GM19240 (cell line): Measurements from ENCODE around the gene HMGXB3.
"Not testable (repeated sequence)": the region's sequence is repeated elsewhere in the genome, so short reads cannot be mapped to it uniquely, and the experiment has no call there.

ENCODE experiments used
- DNase-seq: peaks from one replicate; pipeline ENCODE4 v3.0.0; 2011; ENCODE audit warnings: low spot score; ENCODE audit not compliant: insufficient read length

HMGXB3 gene

GRCh38 chr5:150017226-150018005, 16.9 kb downstream of the HMGXB3 start:
- DNase-seq, result no peak

- DNase-seq, result no peak
Observed at GRCh38 chr5:150020249-150020648, 19.7 kb downstream of the HMGXB3 start.

DNA sequence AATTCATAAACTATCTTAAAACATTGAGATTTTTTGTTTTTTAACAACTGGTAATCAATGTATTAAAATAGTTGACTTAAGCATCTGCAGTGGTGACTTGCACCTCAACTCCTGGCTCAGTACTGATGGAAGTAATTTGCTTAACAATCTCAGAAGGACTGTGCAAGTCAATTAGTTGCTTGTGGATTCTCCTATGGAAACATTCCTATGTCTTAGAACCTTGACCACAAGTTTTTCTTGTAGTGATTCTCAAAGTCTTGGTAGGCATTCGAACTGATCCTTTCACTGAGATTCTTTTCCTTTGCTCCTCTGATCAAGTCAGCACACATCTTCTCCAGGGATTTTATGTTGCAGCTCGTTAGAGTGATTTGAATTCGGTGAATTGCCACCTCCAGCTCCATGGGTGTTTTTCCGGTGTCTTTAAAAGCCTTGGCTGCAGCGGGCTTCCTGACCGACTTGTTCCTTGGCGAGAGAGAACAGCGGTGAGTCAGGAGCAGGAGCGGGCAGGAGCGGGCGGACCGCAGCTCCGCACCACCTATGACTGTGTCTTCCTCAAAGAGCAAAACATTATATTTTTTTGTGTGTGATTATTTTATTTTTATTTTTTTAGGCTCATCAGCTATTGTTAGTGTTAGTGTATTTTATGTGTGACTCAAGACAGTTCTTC, 21.1 kb downstream of the HMGXB3 start:
- no peak for DNase-seq

DNA sequence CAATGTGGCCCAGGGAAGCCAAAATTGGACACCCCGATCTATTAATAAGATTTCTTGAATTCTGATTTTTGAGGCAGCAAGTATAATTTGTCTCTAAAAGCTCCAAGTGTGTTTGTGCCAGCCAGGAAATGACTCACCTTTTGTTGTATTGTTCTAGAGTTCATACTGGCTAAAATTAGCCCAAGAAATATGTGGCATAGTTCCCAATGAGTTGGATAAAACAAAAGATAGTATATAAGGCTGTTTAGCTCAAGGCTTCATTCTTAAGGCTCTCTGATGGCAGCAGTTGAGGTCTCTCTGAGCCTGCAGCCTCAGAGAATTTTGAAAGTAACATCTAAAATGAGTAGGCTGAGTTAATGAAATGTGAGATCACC, 21.6 kb downstream of the HMGXB3 start:
- no peak for DNase-seq

DNA sequence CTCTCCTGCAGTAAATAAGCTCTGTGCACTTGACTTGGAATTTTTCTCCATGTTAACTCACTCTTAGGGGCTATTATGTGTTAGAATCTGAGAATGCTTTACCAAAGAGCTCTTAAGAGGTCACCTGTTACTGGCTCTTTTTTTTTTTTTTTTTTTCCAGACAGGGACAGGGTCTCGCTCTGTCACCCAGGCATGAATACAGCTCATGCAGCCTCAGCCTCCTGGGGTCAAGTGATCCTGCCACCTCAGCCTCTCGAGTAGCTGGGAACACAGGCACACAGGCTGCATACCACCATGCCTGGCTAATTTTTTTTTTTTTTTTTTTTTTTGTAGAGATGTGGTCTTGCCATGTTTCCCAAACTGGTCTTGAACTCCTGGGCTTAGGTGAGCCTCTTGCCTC, 22.1 kb downstream of the HMGXB3 start:
- no peak for DNase-seq

- no peak for DNase-seq
Observed at GRCh38 chr5:150023136-150023535, 22.6 kb downstream of the HMGXB3 start.

DNA sequence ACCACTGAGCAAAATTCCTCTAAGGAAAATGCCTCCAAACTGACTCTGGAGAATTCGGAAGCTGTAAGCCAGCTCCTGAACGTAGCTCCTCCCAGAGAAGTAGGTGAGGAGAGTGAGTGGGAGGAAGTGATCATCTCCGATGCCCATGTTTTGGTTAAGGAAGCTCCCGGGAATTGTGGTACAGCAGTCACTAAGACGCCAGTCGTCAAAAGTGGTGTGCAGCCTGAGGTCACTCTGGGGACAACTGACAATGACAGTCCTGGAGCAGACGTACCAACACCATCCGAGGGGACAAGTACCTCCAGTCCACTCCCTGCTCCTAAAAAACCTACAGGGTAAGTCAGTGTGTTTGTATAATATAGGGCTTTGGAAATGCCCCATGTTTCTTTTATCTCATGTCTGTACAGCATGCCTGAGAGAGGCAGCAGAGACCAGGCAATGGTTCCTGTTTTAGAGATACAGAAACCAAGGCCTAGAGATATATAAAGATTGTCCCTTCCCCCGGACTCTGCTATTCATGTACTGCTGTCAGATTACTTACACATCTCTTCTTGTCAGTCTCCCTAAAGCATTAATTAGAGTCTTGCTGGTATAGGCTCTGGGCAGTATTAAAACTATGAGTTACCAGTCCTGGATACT, 23.9 kb downstream of the HMGXB3 start:
- no peak for DNase-seq

GRCh38 chr5:150026682-150027172, 26.2 kb downstream of the HMGXB3 start:
- no peak for DNase-seq

DNA sequence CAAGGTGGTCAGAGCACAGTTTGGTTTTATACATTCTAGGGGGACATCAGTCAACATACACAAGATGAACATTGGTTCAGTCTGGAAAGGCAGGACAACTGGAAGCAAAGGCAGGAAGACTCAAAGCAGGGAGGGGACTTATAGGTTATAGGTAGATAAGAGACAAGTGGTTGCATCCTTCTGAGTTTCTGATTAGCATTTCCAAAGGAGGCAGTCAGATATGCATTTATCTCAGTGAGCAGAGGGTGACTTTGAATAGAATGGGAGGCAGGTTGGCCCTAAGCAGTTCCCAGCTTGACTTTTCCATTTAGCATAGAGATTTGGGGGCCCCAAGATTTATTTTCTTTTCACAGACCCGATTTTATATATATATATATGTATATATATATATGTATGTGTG, 27.5 kb downstream of the HMGXB3 start:
- DNase-seq, result not testable (repeated sequence)

DNA sequence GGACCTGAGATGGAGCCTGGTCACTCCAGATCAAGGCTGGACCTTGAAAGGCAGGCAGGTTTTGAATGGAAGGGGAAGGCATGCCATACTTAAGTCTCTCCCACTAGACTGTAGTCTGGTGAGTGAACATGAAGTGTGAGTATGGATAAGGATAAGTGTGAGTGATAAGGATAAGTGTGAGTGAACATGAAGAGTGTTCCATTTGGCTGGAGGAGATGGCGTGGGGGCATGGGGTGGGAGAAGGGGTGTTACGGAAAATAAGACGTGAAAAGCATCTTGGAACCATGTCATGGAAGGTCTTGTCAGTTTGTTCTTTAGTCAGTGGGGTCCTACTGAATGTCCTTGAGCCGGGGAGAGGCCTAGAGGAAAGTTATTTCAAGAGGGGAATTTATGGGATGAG, 32.8 kb downstream of the HMGXB3 start:
- DNase-seq, result no peak

DNA sequence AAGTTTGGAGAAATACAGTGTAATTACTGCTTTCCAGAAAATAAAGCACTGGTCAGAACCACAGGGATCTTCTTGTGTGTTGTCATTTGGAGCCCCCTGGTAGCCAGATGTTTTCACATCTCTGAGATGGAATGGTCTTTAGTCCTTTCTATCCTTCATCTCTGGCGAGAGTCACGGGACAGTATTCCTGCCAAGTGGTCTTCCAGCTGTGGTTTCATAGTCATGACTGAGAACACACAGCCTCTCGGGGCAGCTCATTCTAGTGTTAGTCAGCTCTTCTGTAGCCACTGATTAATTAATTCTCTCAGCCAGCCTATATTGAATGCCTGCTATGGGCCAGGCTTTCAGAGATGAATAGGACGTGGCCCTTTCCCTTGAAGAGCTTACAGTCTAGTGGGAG, 34.1 kb downstream of the HMGXB3 start:
- DNase-seq, result no peak

DNA sequence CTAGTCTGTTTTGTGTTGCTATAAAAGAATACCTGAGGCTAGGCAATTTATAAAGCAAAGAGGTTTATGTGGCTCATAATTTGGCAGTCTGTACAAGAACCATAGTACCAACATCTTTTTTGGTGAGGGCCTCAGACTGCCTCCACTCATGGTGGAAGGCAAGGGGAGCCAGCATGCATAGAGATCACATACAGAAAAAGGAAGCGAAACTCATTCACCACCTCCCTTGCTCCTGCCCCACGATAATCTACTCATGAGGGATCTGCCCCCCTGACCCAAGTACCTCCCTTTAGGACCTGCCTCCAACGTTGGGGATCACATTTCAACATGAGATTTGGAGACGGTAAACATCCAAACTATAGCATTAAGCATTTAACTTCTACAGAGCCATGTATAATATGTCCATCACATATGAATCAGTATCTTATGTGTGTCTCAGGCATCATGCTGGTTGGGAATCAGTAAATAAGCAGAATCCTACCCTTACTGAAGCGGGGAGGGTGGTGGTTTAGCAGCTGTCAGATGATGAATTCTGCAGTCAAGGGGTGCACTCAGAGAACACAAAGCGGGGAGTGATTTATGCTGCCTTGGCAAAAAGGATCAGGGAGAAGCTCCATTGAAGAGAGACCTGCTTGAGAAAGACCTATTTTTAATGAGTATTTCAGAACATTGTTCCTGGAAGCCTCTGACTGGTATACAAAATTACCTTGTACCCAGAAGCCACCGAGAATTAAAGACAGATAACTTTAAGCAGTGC, 34.8 kb downstream of the HMGXB3 start:
- peak; percentile 21 for DNase-seq

- DNase-seq, result no peak
Observed at GRCh38 chr5:150036513-150036912, 36.0 kb downstream of the HMGXB3 start.

DNA sequence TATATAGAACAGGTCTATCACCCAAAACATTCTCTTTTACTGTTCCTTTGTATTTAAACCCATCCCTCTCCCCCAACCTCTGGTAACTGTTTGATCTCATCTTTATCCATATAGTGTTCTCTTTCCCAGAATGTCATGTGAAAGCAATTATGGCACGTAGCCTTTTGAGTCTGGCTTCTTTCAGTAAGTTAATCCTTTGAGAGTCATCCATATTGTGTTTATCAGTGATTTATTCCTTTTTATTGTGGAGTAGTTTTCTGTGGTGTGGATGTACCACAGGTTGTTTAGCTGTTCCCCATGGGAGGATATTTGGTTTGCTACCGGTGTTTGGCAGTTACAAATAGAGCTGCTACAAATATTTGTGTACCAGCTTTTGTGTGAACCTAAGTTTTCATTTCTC, 38.0 kb downstream of the HMGXB3 start:
- no peak for DNase-seq

DNA sequence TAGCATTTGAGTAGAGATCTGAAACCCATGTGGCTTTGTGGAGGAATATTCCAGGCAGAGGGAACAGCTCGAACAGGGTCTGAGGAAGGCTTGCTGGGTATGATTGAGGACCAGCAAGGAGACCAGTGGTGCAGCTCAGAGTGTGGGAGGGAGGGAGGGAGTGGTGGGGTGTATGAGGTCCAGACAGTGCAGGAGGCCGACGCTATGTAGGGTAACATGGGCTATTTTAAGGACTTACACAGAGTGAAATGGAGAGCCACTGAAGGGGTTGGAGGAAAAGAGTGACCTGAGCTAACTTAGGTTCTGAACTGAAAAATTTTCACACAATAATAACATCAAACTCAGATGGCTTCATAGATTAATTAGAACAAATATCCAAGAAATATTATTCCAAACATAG, 41.9 kb downstream of the HMGXB3 start:
- DNase-seq, result no peak

DNA sequence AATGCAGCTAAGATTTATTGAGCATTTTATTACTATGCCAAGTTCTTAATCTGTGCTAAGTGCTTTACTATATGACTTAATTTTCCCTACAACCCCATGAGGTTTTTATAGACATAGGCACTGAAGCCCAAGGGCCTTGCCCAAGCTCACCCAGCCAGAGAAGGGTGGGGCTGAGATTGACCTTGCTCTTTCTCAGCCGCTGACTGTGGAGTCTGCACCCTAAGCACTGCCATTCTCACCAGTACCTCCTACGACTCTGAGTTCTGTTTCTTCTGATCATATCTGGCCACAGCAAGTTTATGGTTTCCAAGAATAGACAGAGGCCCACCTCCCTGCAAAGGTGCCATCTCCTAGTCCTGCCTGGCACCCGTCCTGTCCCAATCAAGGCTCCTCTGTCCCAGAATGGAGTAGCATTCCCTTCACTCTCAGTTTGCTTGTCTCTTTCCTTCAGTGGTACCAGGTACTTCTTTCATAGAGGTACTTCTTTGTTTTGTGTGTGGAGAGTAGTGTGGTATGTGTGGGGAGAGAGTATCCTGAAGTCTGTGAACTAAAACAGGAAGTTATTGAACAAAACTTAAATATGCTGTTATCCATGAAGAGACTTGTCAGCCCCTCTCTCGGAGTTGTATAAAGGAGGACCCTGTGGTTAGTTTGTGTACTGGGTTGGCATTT, 43.3 kb downstream of the HMGXB3 start:
- no peak for DNase-seq

- no peak for DNase-seq
Observed at GRCh38 chr5:150044329-150044681, 43.8 kb downstream of the HMGXB3 start.

DNA sequence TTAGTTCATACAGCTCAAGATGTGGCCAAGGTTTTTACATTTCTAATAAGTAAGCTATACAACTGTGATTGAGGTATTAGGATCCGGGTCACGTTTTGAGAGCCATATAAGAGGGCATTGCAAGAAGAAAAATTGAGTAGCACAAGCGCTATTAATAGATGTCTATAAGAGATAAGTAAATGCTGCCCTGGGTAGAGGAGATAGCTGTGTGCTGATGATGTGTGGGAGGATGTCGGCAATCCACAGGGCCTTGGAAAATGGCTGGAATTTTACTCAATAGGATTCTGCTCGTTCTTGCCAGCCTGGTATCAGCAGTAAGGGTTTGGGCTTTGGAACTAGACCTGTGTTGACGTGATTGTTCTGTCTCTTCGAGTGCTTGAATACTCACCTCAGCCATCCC, 44.2 kb downstream of the HMGXB3 start:
- no peak for DNase-seq

DNA sequence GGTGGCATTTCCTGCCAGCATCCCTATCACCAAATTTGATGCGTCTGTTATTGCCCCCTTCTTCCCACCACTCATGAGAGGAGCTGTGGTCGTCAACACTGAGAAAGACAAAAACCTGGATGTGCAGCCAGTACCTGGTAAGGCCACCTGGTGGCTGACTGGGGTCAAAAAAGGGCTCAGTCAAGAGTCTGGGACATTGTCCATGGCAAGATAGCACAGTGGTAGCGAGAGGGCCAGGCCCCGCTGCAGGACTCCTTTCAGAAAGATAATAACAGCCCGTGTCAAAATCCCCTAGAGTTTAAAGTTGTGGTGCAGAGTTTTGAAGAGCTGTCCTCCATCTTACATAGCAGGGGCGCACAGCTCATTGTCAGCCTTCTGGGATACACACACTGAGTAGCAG, 45.0 kb downstream of the HMGXB3 start:
- DNase-seq, result no peak

- DNase-seq, result no peak
Observed at GRCh38 chr5:150046031-150046430, 45.5 kb downstream of the HMGXB3 start.

GRCh38 chr5:150050172-150050811, 49.8 kb downstream of the HMGXB3 start:
- not testable (repeated sequence) for DNase-seq
